ENCODE data around the gene C5orf15.

Gene C5orf15

DNA sequence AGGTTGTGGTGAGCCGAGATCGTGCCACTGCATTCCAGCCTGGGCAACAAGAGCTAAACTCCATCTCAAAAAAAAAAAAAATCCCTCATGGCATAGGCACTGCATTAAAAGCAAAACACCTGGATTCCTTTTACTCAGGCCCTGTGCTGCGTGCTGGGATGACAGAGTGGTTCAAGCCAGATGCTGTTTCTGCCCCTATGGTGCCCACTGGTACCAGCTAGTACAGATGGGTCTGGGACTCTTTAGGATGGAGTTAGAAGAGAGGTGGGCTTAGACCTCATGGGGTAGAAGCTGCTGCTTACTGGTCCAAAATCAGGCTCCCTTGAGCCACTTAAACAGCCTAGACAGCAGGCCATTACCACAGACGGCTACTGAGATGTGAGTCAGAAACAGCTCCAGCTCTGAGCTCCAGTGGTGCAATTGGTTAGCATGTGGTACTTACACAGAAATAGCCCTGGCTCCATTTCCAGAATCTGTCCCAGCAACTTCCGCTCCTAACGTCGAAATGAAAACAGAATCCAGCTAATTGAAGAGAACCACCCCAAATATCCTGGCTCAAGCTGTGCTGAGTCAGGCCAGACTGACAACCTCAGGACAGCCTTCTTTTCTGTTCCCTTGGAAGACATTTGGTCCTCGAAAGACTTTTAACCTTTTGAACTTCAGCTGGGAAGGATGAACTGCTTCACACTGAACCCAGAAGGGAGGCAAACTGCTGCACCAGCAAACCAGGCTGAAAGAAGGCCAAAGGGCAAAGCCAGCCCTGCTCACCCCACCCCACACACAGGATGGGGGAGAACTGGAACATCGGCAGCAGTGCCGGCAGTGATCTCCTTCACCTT lies 15.5 kb downstream of the C5orf15 start:
- TF ChIP-seq, protein P1, sequence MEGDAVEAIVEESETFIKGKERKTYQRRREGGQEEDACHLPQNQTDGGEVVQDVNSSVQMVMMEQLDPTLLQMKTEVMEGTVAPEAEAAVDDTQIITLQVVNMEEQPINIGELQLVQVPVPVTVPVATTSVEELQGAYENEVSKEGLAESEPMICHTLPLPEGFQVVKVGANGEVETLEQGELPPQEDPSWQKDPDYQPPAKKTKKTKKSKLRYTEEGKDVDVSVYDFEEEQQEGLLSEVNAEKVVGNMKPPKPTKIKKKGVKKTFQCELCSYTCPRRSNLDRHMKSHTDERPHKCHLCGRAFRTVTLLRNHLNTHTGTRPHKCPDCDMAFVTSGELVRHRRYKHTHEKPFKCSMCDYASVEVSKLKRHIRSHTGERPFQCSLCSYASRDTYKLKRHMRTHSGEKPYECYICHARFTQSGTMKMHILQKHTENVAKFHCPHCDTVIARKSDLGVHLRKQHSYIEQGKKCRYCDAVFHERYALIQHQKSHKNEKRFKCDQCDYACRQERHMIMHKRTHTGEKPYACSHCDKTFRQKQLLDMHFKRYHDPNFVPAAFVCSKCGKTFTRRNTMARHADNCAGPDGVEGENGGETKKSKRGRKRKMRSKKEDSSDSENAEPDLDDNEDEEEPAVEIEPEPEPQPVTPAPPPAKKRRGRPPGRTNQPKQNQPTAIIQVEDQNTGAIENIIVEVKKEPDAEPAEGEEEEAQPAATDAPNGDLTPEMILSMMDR (IDR thresholded peaks at IDR 0.05), result no peak
- Histone ChIP-seq H3K27ac (peak overlapping the region; percentile 86 to 91), H3K4me3 (peak overlapping the region; percentile 29)
- DNase-seq (ENCODE audit: low spot score), result peak; percentile 88

DNA sequence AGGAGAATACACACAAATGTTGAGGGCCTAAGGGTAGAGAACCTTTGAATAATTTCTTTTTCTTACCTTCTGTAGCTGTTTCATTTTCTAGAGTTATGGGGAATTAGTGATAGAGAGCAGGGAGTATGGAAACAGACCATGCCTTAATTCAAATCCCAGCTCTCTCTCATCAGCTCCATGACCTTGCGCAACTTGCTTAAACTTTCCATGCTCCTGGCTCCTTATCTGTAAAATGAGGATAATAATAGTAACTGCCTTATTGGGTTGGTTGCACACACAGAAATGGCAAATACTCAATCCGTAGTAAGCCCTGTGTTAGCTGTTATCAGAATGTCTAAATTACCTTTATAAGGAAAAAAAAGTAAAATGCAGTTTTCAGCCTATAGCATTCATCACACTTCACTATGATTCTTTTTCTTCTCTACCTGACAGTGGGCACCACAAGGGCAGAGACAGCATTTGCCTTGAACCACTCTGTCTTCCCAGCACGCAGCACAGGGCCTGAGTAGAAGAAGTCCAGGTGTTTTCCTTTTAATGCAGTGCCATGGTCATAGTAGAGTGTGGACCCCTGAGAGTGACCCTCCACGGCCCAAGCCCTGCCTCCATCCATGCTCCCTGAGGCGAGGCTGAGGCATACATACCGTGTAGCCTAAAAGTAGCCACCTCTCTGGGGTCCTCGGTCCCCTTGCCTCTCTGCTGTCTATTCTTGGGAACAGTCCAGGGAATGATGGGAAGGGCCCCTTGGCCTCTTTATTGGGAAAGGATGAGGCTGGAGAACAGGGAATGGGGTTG lies 17.4 kb downstream of the C5orf15 start:
- no peak for DNase-seq (ENCODE audit: low spot score)
- Histone ChIP-seq H3K4me3 (no peak overlapping the region), H3K27ac (peak overlapping the region; percentile 86 to 91)
- TF ChIP-seq, protein P1 (IDR thresholded peaks at IDR 0.05), result no peak

DNA sequence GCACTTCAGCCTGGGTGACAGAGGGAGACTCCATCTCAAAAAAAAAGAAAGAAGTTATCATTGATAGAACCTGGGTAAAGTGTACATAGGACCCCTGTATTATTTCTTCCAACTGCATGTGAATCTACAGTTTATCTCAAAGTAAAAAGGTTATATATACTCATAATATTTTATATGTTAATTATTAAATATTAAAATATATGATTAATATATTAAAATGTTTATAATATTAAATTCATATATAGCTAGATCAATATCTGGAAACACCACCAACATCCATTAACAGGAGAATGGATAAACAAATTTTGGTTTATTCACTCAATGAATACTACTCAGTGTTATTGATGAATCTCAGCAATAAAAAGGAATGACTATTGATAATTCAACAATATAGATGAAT lies 19.7 kb downstream of the C5orf15 start:
- no peak overlapping the region for H3K27ac ChIP-seq
- no peak for DNase-seq (ENCODE audit: low spot score)
- TF ChIP-seq, protein P1 (IDR thresholded peaks at IDR 0.05), result no peak
- no peak overlapping the region for H3K4me3 ChIP-seq

DNA sequence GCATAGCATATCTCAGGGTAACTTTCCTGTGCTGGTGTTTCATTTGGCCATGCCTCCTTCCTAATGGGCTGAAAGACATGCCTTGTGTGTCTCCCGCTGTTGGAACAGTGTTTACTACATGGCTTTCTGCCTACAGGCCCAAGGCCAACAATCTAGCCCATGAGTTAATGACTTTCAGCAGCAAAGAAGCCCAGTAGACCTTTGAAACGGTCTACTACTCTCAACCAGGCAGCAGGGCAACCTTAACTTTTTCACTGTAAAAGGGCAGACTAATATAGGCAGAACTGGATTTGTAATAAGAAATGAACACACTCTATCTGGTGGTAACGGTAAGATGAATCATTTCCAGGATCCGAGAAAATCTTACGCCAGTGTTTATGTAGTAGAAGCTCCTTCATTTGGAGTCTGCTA lies 21.0 kb downstream of the C5orf15 start:
- Histone ChIP-seq H3K4me3 (no peak overlapping the region), H3K27ac (peak overlapping the region; percentile 51 to 56)
- TF ChIP-seq, protein P1 (IDR thresholded peaks at IDR 0.05), result no peak
- no peak for DNase-seq (ENCODE audit: low spot score)

DNA sequence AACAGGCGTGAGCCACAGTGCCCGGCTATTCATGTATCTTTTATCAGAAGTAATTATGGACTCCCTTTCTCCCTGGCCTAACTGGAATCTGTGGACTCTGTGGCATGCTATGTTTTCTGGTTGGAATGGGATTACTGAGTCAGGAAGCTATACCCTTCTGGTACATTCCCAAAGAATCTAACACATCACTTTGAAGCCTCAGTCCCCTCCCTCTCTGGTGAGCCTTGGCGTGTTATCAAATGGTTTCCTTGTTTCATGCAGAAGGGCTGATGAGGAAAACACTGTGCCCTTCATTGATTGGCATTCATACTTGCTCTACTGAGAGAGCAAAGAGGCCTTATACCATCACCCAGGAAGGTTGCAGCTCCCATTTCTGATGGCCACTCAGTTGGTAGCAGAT lies 22.9 kb downstream of the C5orf15 start:
- TF ChIP-seq, protein P1 (IDR thresholded peaks at IDR 0.05), result no peak
- no peak for DNase-seq (ENCODE audit: low spot score)
- Histone ChIP-seq H3K4me3 (no peak overlapping the region), H3K27ac (no peak overlapping the region)

DNA sequence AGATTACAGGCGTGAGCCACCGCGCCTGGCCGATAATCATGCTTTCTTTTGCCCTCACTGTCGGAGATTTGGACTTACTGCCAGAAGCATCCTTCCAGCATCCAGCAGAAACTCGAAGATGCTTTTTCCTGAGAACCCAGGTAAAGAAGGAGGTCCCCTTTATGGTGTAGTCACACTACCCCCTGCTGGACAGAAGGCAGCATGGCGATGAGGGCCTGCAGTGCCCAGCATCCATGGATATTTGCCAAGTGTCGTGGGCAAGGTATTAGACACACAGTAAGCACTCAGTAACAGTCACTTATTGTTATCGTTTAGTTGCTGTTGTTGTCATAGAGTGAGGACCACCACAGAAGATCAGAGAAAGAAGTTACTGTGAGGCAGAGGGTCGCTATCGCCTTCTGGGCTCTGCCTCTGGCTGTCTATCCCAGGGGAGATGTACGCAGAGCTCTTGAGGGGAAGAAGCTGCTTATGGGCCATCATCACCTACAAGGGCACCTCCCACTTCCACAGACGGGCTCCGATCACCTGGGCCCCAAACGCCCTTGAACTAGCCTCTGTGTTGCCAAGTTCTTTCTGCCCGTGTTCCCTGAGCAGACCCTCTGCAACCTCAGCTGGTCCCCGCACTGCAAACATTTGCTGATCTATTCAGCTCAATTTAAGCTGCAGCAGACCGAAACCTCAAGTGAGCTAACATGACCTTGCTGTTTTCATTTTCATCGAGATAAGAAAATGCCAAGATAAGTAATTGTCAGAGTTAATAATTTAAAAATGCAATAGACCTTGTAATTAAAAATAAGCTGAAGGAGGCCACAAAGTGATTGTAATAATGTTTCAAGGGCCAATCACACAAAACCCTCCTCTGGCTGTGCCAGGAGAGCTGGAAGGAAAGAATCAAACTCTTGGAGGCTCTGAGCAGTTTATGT lies 23.9 kb downstream of the C5orf15 start:
- TF ChIP-seq, protein P1 (IDR thresholded peaks at IDR 0.05), result no peak
- Histone ChIP-seq H3K4me3 (no peak overlapping the region), H3K27ac (no peak overlapping the region)
- DNase-seq (ENCODE audit: low spot score), result no peak

All from coronary artery (tissue), 2 donors.